Activated T-cell treated with anti-CD3 and anti-CD28 coated beads, Interleukin-2, amount 50 U/mL, for 24 hours (primary cell): ENCODE results near the gene RAB6B.

Source experiments
- DNase-seq: peaks from one replicate; pipeline ENCODE4 v3.0.0-alpha.2; 2020
- H3K27ac Mint-ChIP-seq: 2 replicates; pipeline ENCODE4 v1.8.0; 2020; ENCODE audit warnings: mild to moderate bottlenecking, mixed read lengths
- H3K27me3 Mint-ChIP-seq: 2 replicates; pipeline ENCODE4 v1.8.0; 2020; ENCODE audit warnings: mixed read lengths
- H3K36me3 Mint-ChIP-seq: 2 replicates; pipeline ENCODE4 v1.8.0; 2020; ENCODE audit warnings: low read depth, mixed read lengths
- H3K4me1 Mint-ChIP-seq: 2 replicates; pipeline ENCODE4 v1.8.0; 2020; ENCODE audit warnings: low read depth, mixed read lengths
- H3K4me3 Mint-ChIP-seq: 2 replicates; pipeline ENCODE4 v1.8.0; 2020; ENCODE audit warnings: mild to moderate bottlenecking, moderate library complexity, mixed read lengths
- H3K9me3 Mint-ChIP-seq: 2 replicates; pipeline ENCODE4 v1.8.0; 2020; ENCODE audit warnings: mixed read lengths

The RAB6B gene

GRCh38 chr3:133883641-133884040, 12.0 kb downstream of the RAB6B start:
- Mint-ChIP-seq H3K9me3 (peaks cover 4% of the 10 kb centered on the region), H3K27ac (no peak overlapping the region), H3K27me3 (peaks cover 13% of the 10 kb centered on the region), H3K4me1 (peaks cover 10% of the 10 kb centered on the region), H3K4me3 (no peak overlapping the region), H3K36me3 (no peaks in the 10 kb centered on the region)
- no peak for DNase-seq

DNA sequence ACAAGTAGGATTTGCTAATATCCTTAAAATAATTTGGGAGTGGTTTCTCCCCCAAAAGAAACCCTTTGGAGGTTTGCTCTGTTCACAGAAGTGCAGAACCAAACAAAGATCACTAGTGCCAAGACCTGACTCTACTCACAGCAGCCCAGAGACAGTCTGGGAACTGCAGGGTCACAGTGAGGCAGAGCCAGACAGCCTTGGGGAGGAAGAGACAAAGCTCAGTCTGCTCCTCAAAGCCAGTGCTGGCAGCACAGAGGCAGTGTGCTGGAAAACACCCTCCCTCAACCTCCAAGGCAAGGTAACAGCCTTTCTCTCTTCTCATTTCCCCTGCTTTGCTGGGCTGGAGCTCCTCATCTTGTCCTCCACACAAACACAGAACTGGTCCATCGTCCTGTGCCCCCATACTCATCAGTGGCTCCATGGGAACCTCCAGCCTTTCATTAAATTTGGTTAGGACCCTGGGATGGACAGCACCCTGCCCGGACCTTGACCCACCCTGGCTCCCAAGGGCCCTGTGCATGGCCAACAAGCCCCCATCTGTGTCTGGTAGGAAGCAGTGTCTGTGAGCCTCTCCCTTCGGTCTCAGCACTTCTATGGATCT, 12.6 kb downstream of the RAB6B start:
- peaks cover 10% of the 10 kb centered on the region for H3K4me1 Mint-ChIP-seq
- H3K36me3 Mint-ChIP-seq: no peaks in the 10 kb centered on the region
- no peak overlapping the region for H3K4me3 Mint-ChIP-seq
- peaks cover 13% of the 10 kb centered on the region for H3K27me3 Mint-ChIP-seq
- H3K27ac Mint-ChIP-seq: no peak overlapping the region
- DNase-seq: no peak
- H3K9me3 Mint-ChIP-seq: peaks cover 9% of the 10 kb centered on the region

DNA sequence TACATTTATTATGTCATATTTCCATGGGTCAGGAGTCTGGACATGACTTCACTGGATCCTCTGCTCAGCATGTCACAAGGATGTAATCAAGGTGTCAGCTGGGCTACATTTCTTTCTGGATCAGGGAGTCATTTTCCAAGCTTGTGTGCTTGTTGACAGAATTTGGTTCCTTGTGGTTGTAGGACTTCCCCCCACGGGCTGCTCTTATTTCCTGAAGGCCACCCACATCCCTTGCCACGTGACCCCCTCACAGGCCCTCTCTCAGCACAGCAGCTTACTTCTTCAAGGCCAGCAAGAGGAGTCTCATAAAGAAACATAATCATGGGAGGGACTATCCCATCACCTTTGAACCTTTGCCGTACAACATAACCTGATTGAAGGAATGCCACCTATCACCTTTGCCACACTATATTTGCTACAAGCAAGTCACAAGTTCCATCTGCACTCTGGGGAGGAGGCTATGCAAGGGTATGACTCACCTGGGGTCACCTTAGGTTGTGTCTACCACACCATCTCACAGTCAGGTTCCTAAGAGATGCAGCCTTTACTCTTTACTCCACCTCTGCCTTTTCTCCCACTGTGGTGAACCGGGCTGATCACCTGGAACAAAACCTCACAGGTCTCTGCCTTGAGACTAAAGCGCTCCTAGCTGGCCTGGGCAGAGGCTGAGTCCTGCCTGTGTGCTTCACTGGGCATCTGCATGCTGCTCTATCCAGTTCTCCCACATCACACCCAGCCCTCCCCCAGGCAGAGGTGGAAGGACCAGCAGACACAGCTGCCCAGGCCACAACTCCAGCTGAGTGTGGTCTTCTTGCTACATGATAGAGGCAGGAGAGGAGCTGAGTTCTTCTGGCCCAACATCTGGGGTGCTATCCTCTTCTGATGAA, 13.5 kb downstream of the RAB6B start:
- H3K27ac Mint-ChIP-seq: no peak overlapping the region
- H3K9me3 Mint-ChIP-seq: peaks cover 12% of the 10 kb centered on the region
- no peaks in the 10 kb centered on the region for H3K36me3 Mint-ChIP-seq
- no peak for DNase-seq
- no peak overlapping the region for H3K4me3 Mint-ChIP-seq
- H3K27me3 Mint-ChIP-seq: peaks cover 13% of the 10 kb centered on the region
- H3K4me1 Mint-ChIP-seq: peaks cover 10% of the 10 kb centered on the region

DNA sequence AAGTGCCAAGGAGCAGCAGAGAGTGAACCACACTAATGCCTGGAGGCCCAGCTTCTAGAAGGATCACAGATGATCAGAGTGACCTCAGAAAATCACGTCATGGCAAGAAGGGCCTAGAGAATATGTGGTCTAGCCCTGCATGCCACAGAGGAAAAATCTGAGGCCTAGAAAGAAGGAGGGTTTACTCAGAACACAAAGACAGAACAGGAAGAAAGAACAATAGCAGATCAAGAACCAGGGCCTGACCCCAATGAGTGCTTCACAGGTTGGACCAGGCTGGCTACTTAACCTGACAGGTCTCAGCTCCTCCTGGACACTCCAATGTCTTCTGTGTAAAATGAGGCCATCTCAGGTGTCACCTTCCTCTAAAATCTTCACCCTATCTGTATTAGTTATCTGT, 14.2 kb downstream of the RAB6B start:
- Mint-ChIP-seq H3K4me1 (peaks cover 10% of the 10 kb centered on the region), H3K27ac (no peak overlapping the region), H3K4me3 (no peak overlapping the region), H3K27me3 (peaks cover 13% of the 10 kb centered on the region), H3K36me3 (no peaks in the 10 kb centered on the region), H3K9me3 (peaks cover 12% of the 10 kb centered on the region)
- no peak for DNase-seq

DNA sequence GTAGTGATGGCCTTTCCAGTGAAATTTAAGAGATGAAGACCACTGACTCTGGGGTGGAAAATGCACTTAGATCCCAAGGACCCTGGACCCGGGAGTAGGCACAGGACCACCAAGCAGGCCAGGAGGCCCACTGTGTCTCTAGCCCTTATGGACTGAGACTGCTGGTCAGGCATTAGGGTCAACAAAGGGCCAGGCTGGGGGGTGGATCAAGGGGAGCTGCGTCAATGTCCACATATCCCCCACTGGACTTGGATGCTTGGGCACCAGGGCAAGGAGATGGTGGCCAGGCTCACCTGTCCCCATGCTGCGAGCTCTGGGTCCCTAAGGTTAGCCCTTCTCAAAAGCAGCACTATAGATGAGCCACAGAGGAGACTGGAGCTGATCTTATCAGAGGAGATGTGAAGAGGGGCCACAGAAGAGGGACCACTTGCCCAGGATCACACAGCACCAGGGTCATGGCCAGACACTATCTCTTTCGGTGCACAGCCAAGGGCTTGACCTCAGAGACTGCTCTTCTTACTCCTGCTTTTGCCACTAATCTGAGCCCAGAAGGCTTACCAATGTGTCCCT, 14.7 kb downstream of the RAB6B start:
- Mint-ChIP-seq H3K27me3 (peaks cover 13% of the 10 kb centered on the region), H3K9me3 (peaks cover 12% of the 10 kb centered on the region), H3K4me1 (peaks cover 10% of the 10 kb centered on the region), H3K4me3 (no peak overlapping the region), H3K36me3 (no peaks in the 10 kb centered on the region), H3K27ac (no peak overlapping the region)
- no peak for DNase-seq

DNA sequence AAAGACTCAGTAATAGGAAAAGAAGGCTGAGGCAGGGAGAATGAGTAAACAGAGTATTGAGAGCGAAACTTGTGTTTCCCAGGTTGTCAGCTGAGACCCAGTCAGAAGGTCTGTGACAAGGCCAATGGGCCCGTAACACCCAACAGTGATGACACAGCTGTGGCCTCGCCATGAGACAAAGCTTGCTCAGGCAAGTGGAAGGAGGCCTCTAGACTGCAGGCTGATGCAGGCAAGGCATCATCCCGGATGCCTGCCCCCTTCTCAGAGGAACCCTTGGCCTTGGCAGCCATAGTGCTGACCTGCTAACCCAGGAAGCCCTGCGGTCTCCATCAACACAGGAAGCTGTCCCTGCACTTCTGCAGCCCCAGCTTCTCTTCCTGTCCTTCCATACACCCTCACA, 15.4 kb downstream of the RAB6B start:
- H3K9me3 Mint-ChIP-seq: peaks cover 12% of the 10 kb centered on the region
- peaks cover 14% of the 10 kb centered on the region for H3K27me3 Mint-ChIP-seq
- no peak for DNase-seq
- peaks cover 10% of the 10 kb centered on the region for H3K4me1 Mint-ChIP-seq
- H3K27ac Mint-ChIP-seq: peak overlapping the region; percentile 27
- H3K4me3 Mint-ChIP-seq: no peak overlapping the region
- no peaks in the 10 kb centered on the region for H3K36me3 Mint-ChIP-seq

GRCh38 chr3:133878518-133878917, 17.2 kb downstream of the RAB6B start:
- peaks cover 12% of the 10 kb centered on the region for H3K9me3 Mint-ChIP-seq

GRCh38 chr3:133877221-133877620, 18.5 kb downstream of the RAB6B start:
- peaks cover 7% of the 10 kb centered on the region for H3K4me1 Mint-ChIP-seq
- peaks cover 12% of the 10 kb centered on the region for H3K9me3 Mint-ChIP-seq
- peaks cover 12% of the 10 kb centered on the region for H3K27me3 Mint-ChIP-seq
- no peaks in the 10 kb centered on the region for H3K36me3 Mint-ChIP-seq
- H3K4me3 Mint-ChIP-seq: no peak overlapping the region
- H3K27ac Mint-ChIP-seq: no peak overlapping the region
- no peak for DNase-seq

More at GRCh38 chr3:133878518-133878917, 17.2 kb downstream of the RAB6B start:
- no peak overlapping the region for H3K27ac Mint-ChIP-seq
- H3K27me3 Mint-ChIP-seq: peaks cover 9% of the 10 kb centered on the region
- DNase-seq: no peak
- H3K4me3 Mint-ChIP-seq: no peak overlapping the region
- no peaks in the 10 kb centered on the region for H3K36me3 Mint-ChIP-seq
- peaks cover 10% of the 10 kb centered on the region for H3K4me1 Mint-ChIP-seq

DNA sequence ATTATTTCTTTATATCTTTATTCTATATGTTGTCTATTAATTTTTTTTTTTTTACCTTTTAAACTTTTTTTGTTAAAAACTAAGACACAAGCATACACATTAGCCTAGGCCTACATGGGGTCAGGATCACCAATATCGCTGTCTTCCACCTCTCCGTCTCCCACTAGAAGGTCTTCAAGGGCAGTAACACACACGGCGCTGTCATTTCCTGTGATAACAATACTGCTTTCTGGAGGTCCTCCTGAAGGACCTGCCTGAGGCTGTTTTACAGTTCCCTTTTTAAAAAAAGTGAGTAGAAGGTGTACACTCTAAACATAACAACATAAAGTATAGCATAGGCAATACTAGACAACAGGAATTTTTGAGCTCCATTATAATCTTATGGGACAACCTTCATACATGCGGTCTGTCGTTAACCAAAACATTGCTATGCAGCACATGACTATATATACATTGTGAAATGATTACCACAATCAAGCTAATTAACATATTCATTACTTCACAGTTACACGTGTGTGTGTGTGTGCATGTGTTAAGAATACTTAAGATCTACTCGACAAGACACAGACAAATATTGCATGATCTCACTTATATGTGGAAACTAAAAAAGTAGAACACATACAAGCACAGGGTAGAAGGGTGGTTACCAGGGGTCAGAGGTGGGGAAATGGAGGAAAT, 20.8 kb downstream of the RAB6B start:
- Mint-ChIP-seq H3K4me3 (no peak overlapping the region), H3K9me3 (peaks cover 12% of the 10 kb centered on the region), H3K27me3 (peaks cover 16% of the 10 kb centered on the region), H3K36me3 (no peaks in the 10 kb centered on the region), H3K27ac (no peak overlapping the region), H3K4me1 (no peaks in the 10 kb centered on the region)
- DNase-seq: no peak

DNA sequence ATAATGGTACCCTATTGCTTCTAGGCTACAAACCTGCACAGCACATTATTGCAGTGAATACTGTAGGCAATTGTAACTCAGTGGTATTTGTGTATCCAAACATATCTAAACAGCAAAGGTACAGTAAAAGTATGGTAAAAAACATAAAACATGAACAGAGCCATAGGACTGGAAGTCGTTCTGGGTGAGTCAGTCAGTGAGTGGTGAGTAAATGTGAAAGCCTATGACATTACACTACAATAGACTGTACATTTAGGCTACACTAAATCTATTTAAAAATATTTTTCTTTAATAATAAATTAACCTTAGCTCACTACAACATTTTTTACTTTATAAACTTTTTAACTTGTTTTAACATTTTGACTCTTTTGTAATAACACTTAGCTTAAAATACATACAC, 21.3 kb downstream of the RAB6B start:
- DNase-seq: no peak
- peaks cover 12% of the 10 kb centered on the region for H3K9me3 Mint-ChIP-seq
- H3K36me3 Mint-ChIP-seq: no peaks in the 10 kb centered on the region
- H3K4me3 Mint-ChIP-seq: no peak overlapping the region
- H3K4me1 Mint-ChIP-seq: no peaks in the 10 kb centered on the region
- no peak overlapping the region for H3K27ac Mint-ChIP-seq
- peaks cover 18% of the 10 kb centered on the region for H3K27me3 Mint-ChIP-seq

GRCh38 chr3:133872781-133873180, 22.9 kb downstream of the RAB6B start:
- Mint-ChIP-seq H3K27ac (no peak overlapping the region), H3K4me3 (no peak overlapping the region), H3K9me3 (peaks cover under 1% of the 10 kb centered on the region)

DNA sequence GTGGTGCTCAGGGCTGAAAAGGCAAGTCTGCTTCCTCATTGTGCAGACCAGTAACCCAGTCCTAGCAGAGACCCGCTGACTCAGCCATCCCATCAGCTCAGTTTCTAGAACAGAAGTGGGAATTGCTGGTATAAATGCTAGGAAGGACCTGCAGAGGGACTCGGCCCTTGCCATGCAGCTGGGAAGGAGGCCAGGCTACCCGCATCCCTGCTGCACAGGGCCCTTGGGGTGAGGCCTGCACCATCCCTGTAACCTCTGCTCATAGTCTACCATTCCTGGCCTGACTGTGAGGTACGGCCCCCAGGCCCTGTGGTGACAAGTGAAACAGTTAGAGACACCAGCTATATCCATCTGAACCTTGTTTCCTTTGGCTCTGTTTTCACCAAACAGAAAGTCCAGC, 23.5 kb downstream of the RAB6B start:
- Mint-ChIP-seq H3K27ac (no peak overlapping the region), H3K4me1 (no peaks in the 10 kb centered on the region), H3K9me3 (no peaks in the 10 kb centered on the region), H3K4me3 (no peak overlapping the region), H3K27me3 (peaks cover 37% of the 10 kb centered on the region), H3K36me3 (no peaks in the 10 kb centered on the region)
- no peak for DNase-seq

More at GRCh38 chr3:133872781-133873180, 22.9 kb downstream of the RAB6B start:
- Mint-ChIP-seq H3K36me3 (no peaks in the 10 kb centered on the region), H3K4me1 (no peaks in the 10 kb centered on the region), H3K27me3 (peaks cover 30% of the 10 kb centered on the region)
- DNase-seq: no peak

GRCh38 chr3:133871368-133872090, 24.2 kb downstream of the RAB6B start:
- no peak for DNase-seq
- Mint-ChIP-seq H3K9me3 (no peaks in the 10 kb centered on the region), H3K27ac (no peak overlapping the region), H3K4me3 (no peak overlapping the region), H3K36me3 (no peaks in the 10 kb centered on the region), H3K4me1 (no peaks in the 10 kb centered on the region), H3K27me3 (peaks cover 38% of the 10 kb centered on the region)

- Mint-ChIP-seq H3K4me3 (no peak overlapping the region), H3K9me3 (no peaks in the 10 kb centered on the region)
These were observed 24.9 kb downstream of the RAB6B start for GRCh38 chr3:133870822-133871221.

More at GRCh38 chr3:133870822-133871221, 24.9 kb downstream of the RAB6B start:
- H3K27ac Mint-ChIP-seq: no peak overlapping the region
- DNase-seq: no peak
- H3K36me3 Mint-ChIP-seq: no peaks in the 10 kb centered on the region
- H3K27me3 Mint-ChIP-seq: peaks cover 38% of the 10 kb centered on the region
- no peaks in the 10 kb centered on the region for H3K4me1 Mint-ChIP-seq
